ENCODE results near the gene VTI1A. TPM values are rescaled to one million over a fixed set of nuclear protein-coding genes. Genes with fewer than 3 reads are reported as not detected.

Gene VTI1A
- total RNA-seq, 1 experiment from 2014 or later: 44.4 TPM

- no TSS peak for BruUV-seq (replicated peaks)
- no peak overlapping the region for H3K27ac Mint-ChIP-seq (ENCODE audit: low read depth, unreplicated experiment)
- no peaks in the 10 kb centered on the region for H3K27me3 Mint-ChIP-seq (ENCODE audit: insufficient read depth, unreplicated experiment)
- no peak for TF ChIP-seq CTCF (IDR thresholded peaks at IDR 0.05; ENCODE audit: unreplicated experiment)
- no peaks in the 10 kb centered on the region for H3K36me3 Mint-ChIP-seq (ENCODE audit: insufficient read depth, unreplicated experiment)
- no peaks in the 10 kb centered on the region for H3K9me3 Mint-ChIP-seq (ENCODE audit: unreplicated experiment)
- DNase-seq (ENCODE audit: unreplicated experiment): no peak
- H3K4me1 Mint-ChIP-seq (ENCODE audit: insufficient read depth, unreplicated experiment): no peaks in the 10 kb centered on the region
- POLR2A ChIA-PET: interaction anchor here (0.6 kb wide), 2 partner anchors 168 to 402 kb away, joined by 3 read pairs; no protein-coding TSS in a partner anchor
- intact Hi-C loops (cut with micrococcal nuclease): no loop called here
- CTCF ChIA-PET: interaction anchor here (1.2 kb wide), 1 partner anchor 12 kb away, joined by 9 read pairs; no protein-coding TSS in a partner anchor
- H3K4me3 Mint-ChIP-seq (ENCODE audit: unreplicated experiment): no peak overlapping the region
Measured at GRCh38 chr10:112782200-112782907, 335.3 kb downstream of the VTI1A start.

GRCh38 chr10:112783351-112784021 is 336.5 kb downstream of the VTI1A start:
- CTCF ChIA-PET: interaction anchor here (1.2 kb wide), 1 partner anchor 11 kb away, joined by 9 read pairs; no protein-coding TSS in a partner anchor

GRCh38 chr10:112784022-112784461 is 337.0 kb downstream of the VTI1A start:
- peaks cover 1% of the 10 kb centered on the region for H3K9me3 Mint-ChIP-seq (ENCODE audit: unreplicated experiment)
- BruUV-seq (replicated peaks): no TSS peak
- H3K4me1 Mint-ChIP-seq (ENCODE audit: insufficient read depth, unreplicated experiment): no peaks in the 10 kb centered on the region
- no peak overlapping the region for H3K27ac Mint-ChIP-seq (ENCODE audit: low read depth, unreplicated experiment)
- no peak for DNase-seq (ENCODE audit: unreplicated experiment)
- POLR2A ChIA-PET: interaction anchor here (0.5 kb wide), 1 partner anchor 275 kb away, joined by 5 read pairs; no protein-coding TSS in a partner anchor
- no peak overlapping the region for H3K4me3 Mint-ChIP-seq (ENCODE audit: unreplicated experiment)
- intact Hi-C loops (cut with micrococcal nuclease): no loop called here
- TF ChIP-seq CTCF (IDR thresholded peaks at IDR 0.05; ENCODE audit: unreplicated experiment): no peak
- CTCF ChIA-PET: no interaction called here
- no peaks in the 10 kb centered on the region for H3K27me3 Mint-ChIP-seq (ENCODE audit: insufficient read depth, unreplicated experiment)
- no peaks in the 10 kb centered on the region for H3K36me3 Mint-ChIP-seq (ENCODE audit: insufficient read depth, unreplicated experiment)

More at GRCh38 chr10:112783351-112784021, 336.5 kb downstream of the VTI1A start:
- no peak overlapping the region for H3K27ac Mint-ChIP-seq (ENCODE audit: low read depth, unreplicated experiment)
- no TSS peak for BruUV-seq (replicated peaks)
- H3K4me3 Mint-ChIP-seq (ENCODE audit: unreplicated experiment): no peak overlapping the region
- H3K9me3 Mint-ChIP-seq (ENCODE audit: unreplicated experiment): no peaks in the 10 kb centered on the region
- H3K27me3 Mint-ChIP-seq (ENCODE audit: insufficient read depth, unreplicated experiment): no peaks in the 10 kb centered on the region
- intact Hi-C loops (cut with micrococcal nuclease): no loop called here
- no peak for TF ChIP-seq CTCF (IDR thresholded peaks at IDR 0.05; ENCODE audit: unreplicated experiment)
- H3K4me1 Mint-ChIP-seq (ENCODE audit: insufficient read depth, unreplicated experiment): no peaks in the 10 kb centered on the region
- H3K36me3 Mint-ChIP-seq (ENCODE audit: insufficient read depth, unreplicated experiment): no peaks in the 10 kb centered on the region
- no peak for DNase-seq (ENCODE audit: unreplicated experiment)
- POLR2A ChIA-PET: interaction anchor here (0.5 to 0.6 kb wide), 2 partner anchors 167 to 276 kb away, joined by 3 to 5 read pairs; no protein-coding TSS in a partner anchor

- Mint-ChIP-seq H3K4me3 (ENCODE audit: unreplicated experiment) (no peak overlapping the region), H3K27me3 (ENCODE audit: insufficient read depth, unreplicated experiment) (no peaks in the 10 kb centered on the region), H3K27ac (ENCODE audit: low read depth, unreplicated experiment) (no peak overlapping the region), H3K4me1 (ENCODE audit: insufficient read depth, unreplicated experiment) (no peaks in the 10 kb centered on the region), H3K36me3 (ENCODE audit: insufficient read depth, unreplicated experiment) (no peaks in the 10 kb centered on the region), H3K9me3 (ENCODE audit: unreplicated experiment) (peaks cover 12% of the 10 kb centered on the region)
- no peak for DNase-seq (ENCODE audit: unreplicated experiment)
- CTCF ChIA-PET: interaction anchor here (0.6 kb wide), 1 partner anchor 340 kb away, joined by 3 read pairs; no protein-coding TSS in a partner anchor
- BruUV-seq (replicated peaks): no TSS peak
- no peak for TF ChIP-seq CTCF (IDR thresholded peaks at IDR 0.05; ENCODE audit: unreplicated experiment)
- POLR2A ChIA-PET: no interaction called here
- intact Hi-C loops (cut with micrococcal nuclease): no loop called here
Measured at GRCh38 chr10:112785089-112785488, 338.1 kb downstream of the VTI1A start.

Measured in MCF 10A (cell line).